Ovary (tissue), 9 donors: Measurements from ENCODE around the gene DGUOK. TPM values are rescaled to one million over a fixed set of nuclear protein-coding genes. Genes with fewer than 3 reads are reported as not detected.

Experiments used
- DNase-seq, 5 donors: peaks; one replicate each; pipeline ENCODE4 v3.0.0-alpha.2; 2019 to 2020
- H3K27ac ChIP-seq, 2 donors: fragments of 200-600 bp; one replicate each; pipeline versions ENCODE4 v1.5.1 to v1.8.0; 2019 to 2022
- H3K27me3 ChIP-seq: fragments of 200-600 bp; one replicate; pipeline ENCODE4 v1.8.0; 2022
- H3K36me3 ChIP-seq: fragments of 200-600 bp; sonication (generic); one replicate; pipeline ENCODE4 v1.5.1; 2019
- H3K4me1 ChIP-seq: one replicate; pipeline ENCODE4 v1.8.1; 2013; ENCODE audit warnings: mild to moderate bottlenecking, moderate library complexity; ENCODE audit not compliant: insufficient read depth
- H3K4me3 ChIP-seq: fragments of 200-600 bp; sonication (generic); one replicate; pipeline ENCODE4 v1.5.1; 2017
- H3K9me3 ChIP-seq, 2 donors: fragments of 200-600 bp in 1 of 2; sonication (generic) in 1 of 2; one replicate each; pipeline versions ENCODE4 v1.5.1 to v1.8.1; 2013 to 2019; ENCODE audit warnings: mild to moderate bottlenecking in 1 of 2, moderate library complexity in 1 of 2
- CTCF ChIP-seq, 3 donors: fragments of 450-650 bp in 2 of 3; fragments of 200-600 bp in 1 of 3; IDR thresholded peaks; one replicate each; pipeline versions ENCODE4 v1.5.1 to v1.8.0; 2016 to 2022; ENCODE audit warnings: antibody characterized with exemption in 3 of 3, mild to moderate bottlenecking in 1 of 3
- EP300 ChIP-seq: sonication (generic); formaldehyde crosslinking; IDR thresholded peaks from one replicate; pipeline ENCODE4 v1.6.1; 2017; ENCODE audit warnings: antibody characterized with exemption
- POLR2A ChIP-seq: fragments of 450-650 bp; IDR thresholded peaks from one replicate; pipeline ENCODE4 v1.6.1; 2017; ENCODE audit warnings: antibody characterized with exemption, mild to moderate bottlenecking, moderate library complexity
- WGBS, 3 donors: extraction: QIAGEN DNeasy Blood & Tissue Kit in 1 of 3; methylation state at CpG; one replicate each; pipeline versions ENCODE4 v1.1.5 to v1.1.7; 2013 to 2017; 5-methylcytosine and 5-hydroxymethylcytosine counted together
- intact Hi-C, 4 donors: fragments of 100-400 bp; cut with DNase I; formaldehyde crosslinking; loops; one replicate each; pipeline versions ENCODE4 v1.11.0 to v1.15.1; 2022 to 2023
- polyA plus RNA-seq, 2 donors: library from polyadenylated mRNA; stranded (reverse); fragments of 200-250 nt in 1 of 2; fragments of 350-450 nt in 1 of 2; fragmentation: Illumina TruSeq in 1 of 2; extraction: RNeasy Lipid Tissue Mini Kit (QIAGEN cat#74804) in 1 of 2; gene quantifications; one replicate each; pipeline ENCODE4 v1.2.3, GENCODE V29; 2013 to 2014
- total RNA-seq, 7 donors: library from RNA; depleted of rRNA in 2 of 7; stranded (reverse); fragments of >200 nt in 2 of 7; fragmentation: NEBNext Ultra II Directional in 3 of 7; extraction: Animal tissue kit (Norgen Biotek cat#: 25700) in 3 of 7; gene quantifications; one replicate each; pipeline versions ENCODE4 v1.1.0 to v1.2.4, GENCODE V29; 2016 to 2023
- donor health status: DM: no; HTN: no; CAD: no; lungs with moderate emphysema.
- donor health status: DM: no; HTN: no; CAD: no.
- donor health status: Bipolar disorder and iron deficiency.
- donor health status: DM: yes; HTN: yes; CAD: no.
- donor health status: DM: no; HTN: no; CAD: no.
- donor health status: DM: yes; HTN: yes; CAD: no.

Gene DGUOK
- total and polyA plus RNA-seq, 9 donors: 45.8 to 84.1 (median 57.4) TPM

GRCh38 chr2:73970141-73970803, 43.6 kb downstream of the DGUOK start:
- Histone ChIP-seq H3K4me1 (peaks cover 4% of the 10 kb centered on the region), H3K9me3 (no peaks in the 10 kb centered on the region), H3K4me3 (no peak overlapping the region), H3K27ac (no peak overlapping the region), H3K27me3 (no peaks in the 10 kb centered on the region), H3K36me3 (no peaks in the 10 kb centered on the region)
- TF ChIP-seq CTCF (IDR thresholded peaks at IDR 0.05) (no peak), POLR2A (no peak), EP300 (no peak)
- DNase-seq: no peak
- intact Hi-C loops: no loop called here
- WGBS, 3 donors: 86 to 92% (median 90%) methylated on average over 6 of the region's 6 CpGs

- intact Hi-C loops: no loop called here
- DNase-seq: peak; percentile 46 to 88 (median 67)
- Histone ChIP-seq H3K9me3 (no peaks in the 10 kb centered on the region), H3K27ac (no peak overlapping the region), H3K4me1 (peaks cover 4% of the 10 kb centered on the region), H3K36me3 (no peaks in the 10 kb centered on the region), H3K27me3 (no peaks in the 10 kb centered on the region), H3K4me3 (no peak overlapping the region)
- 40 to 44% (median 41%) methylated on average over 7 of the region's 7 CpGs for WGBS, 3 donors
- TF ChIP-seq EP300 (no peak), POLR2A (no peak), CTCF (IDR thresholded peaks at IDR 0.05) (no peak)
Measured at GRCh38 chr2:73970850-73971471, 44.3 kb downstream of the DGUOK start.

GRCh38 chr2:73971722-73972121, 45.0 kb downstream of the DGUOK start:
- no peak overlapping the region for H3K4me3 ChIP-seq

GRCh38 chr2:73972846-73973245, 46.2 kb downstream of the DGUOK start:
- H3K27me3 ChIP-seq: no peaks in the 10 kb centered on the region
- peaks cover 4% of the 10 kb centered on the region for H3K4me1 ChIP-seq
- WGBS, 3 donors: 62 to 78% (median 73%) methylated on average over 3 of the region's 3 CpGs
- TF ChIP-seq CTCF (IDR thresholded peaks at IDR 0.05) (no peak), POLR2A (no peak), EP300 (no peak)
- no peak overlapping the region for H3K4me3 ChIP-seq
- DNase-seq: no peak
- no peaks in the 10 kb centered on the region for H3K36me3 ChIP-seq
- no peak overlapping the region for H3K27ac ChIP-seq
- H3K9me3 ChIP-seq: no peaks in the 10 kb centered on the region
- intact Hi-C loops: no loop called here

More at GRCh38 chr2:73971722-73972121, 45.0 kb downstream of the DGUOK start:
- Histone ChIP-seq H3K27ac (no peak overlapping the region), H3K9me3 (no peaks in the 10 kb centered on the region), H3K27me3 (no peaks in the 10 kb centered on the region), H3K36me3 (no peaks in the 10 kb centered on the region), H3K4me1 (peaks cover 4% of the 10 kb centered on the region)
- 69 to 82% (median 71%) methylated on average over 3 of the region's 3 CpGs for WGBS, 3 donors
- TF ChIP-seq POLR2A: no peak
- DNase-seq: no peak
- intact Hi-C loops: no loop called here

GRCh38 chr2:73975731-73976130, 49.1 kb downstream of the DGUOK start:
- no peaks in the 10 kb centered on the region for H3K36me3 ChIP-seq
- TF ChIP-seq EP300 (no peak), POLR2A (no peak), CTCF (IDR thresholded peaks at IDR 0.05) (no peak)
- no peaks in the 10 kb centered on the region for H3K27me3 ChIP-seq
- H3K27ac ChIP-seq: no peak overlapping the region
- intact Hi-C loops: no loop called here
- WGBS, 3 donors: 89 to 94% (median 92%) methylated on average over 3 of the region's 3 CpGs
- no peak for DNase-seq
- peaks cover 2% of the 10 kb centered on the region for H3K4me1 ChIP-seq
- no peaks in the 10 kb centered on the region for H3K9me3 ChIP-seq
- H3K4me3 ChIP-seq: no peak overlapping the region
